A549 (cell line): Measurements from ENCODE around the gene SPARC. TPM values are rescaled to one million over a fixed set of nuclear protein-coding genes. Genes with fewer than 3 reads are reported as not detected.

ENCODE experiments used
- ATAC-seq, 2 experiments: fragments of 200-7000 bp in 1 of 2; fragments of >200 bp in 1 of 2; cut with Nextera tagmentation in 1 of 2; cut with Tn5 transposase in 1 of 2; 3 replicates each; pipeline versions ENCODE4 v1.8.0 to v1.9.1; 2018 to 2020; ENCODE audit warnings: mild to moderate bottlenecking in 1 of 2, moderate library complexity in 1 of 2
- CTCF ChIA-PET: fragments of 300-600 bp; sonication (Branson Sonifier 250); formaldehyde crosslinking; extraction: SDS; loops from one replicate; lab custom pipeline; 2021; ENCODE audit warnings: antibody characterized with exemption, inconsistent platforms; lab: Yijun Ruan, JAX
- POLR2A ChIA-PET: fragments of 350-600 bp; formaldehyde crosslinking; extraction: SDS; loops from one replicate; lab custom pipeline; 2021; ENCODE audit warnings: antibody characterized with exemption, inconsistent platforms; lab: Yijun Ruan, JAX
- DNase-seq, 2 experiments: peaks; one replicate each; pipeline versions ENCODE4 v3.0.0 to v3.0.0-alpha.2; 2011 to 2016; ENCODE audit warnings: low read depth in 1 of 2, low spot score in 1 of 2
- FAIRE-seq: peaks from 2 replicates; lab custom pipeline; 2011; peaks lifted over from hg19 to GRCh38; lab: Jason Lieb, UNC
- H3K27ac ChIP-seq, 2 experiments: fragments of >200 bp; sonication (Bioruptor Twin); formaldehyde crosslinking; 3 replicates each; pipeline ENCODE4 v1.5.1; 2016 to 2017
- H3K4me1 ChIP-seq: fragments of >200 bp; sonication (Bioruptor Twin); formaldehyde crosslinking; 3 replicates; pipeline ENCODE4 v1.6.1; 2016
- H3K4me2 ChIP-seq: fragments of >200 bp; sonication (Bioruptor Twin); formaldehyde crosslinking; 3 replicates; pipeline ENCODE4 v1.6.1; 2016
- H3K4me3 ChIP-seq: fragments of >200 bp; sonication (Bioruptor Twin); formaldehyde crosslinking; 3 replicates; pipeline ENCODE4 v1.5.1; 2016
- H3K9me3 ChIP-seq: fragments of >200 bp; sonication (Bioruptor Twin); formaldehyde crosslinking; 3 replicates; pipeline ENCODE4 v1.6.1; 2016
- BCL3 ChIP-seq: fragments of >200 bp; sonication (Bioruptor Twin); formaldehyde crosslinking; IDR thresholded peaks from 3 replicates; pipeline ENCODE4 v1.6.1; 2016
- CBX2 ChIP-seq: fragments of 200-600 bp; sonication (generic); IDR thresholded peaks from 2 replicates; pipeline ENCODE4 v1.6.1; 2016; ENCODE audit warnings: low read depth, mild to moderate bottlenecking, borderline replicate concordance
- CEBPB ChIP-seq, 2 experiments: fragments of >200 bp in 1 of 2; sonication (Bioruptor Twin) in 1 of 2; formaldehyde crosslinking in 1 of 2; IDR thresholded peaks; 2 replicates each; pipeline ENCODE4 v1.6.1; 2012 to 2016
- CHD2 ChIP-seq: fragments of 150-350 bp; IDR thresholded peaks from 2 replicates; pipeline ENCODE4 v1.6.1; 2014; ENCODE audit warnings: low read length; ENCODE audit not compliant: partially characterized antibody
- CTCF ChIP-seq: fragments of >200 bp; sonication (Bioruptor Twin); formaldehyde crosslinking; IDR thresholded peaks from 3 replicates; pipeline ENCODE4 v1.5.1; 2016
- E2F6 ChIP-seq: IDR thresholded peaks from 2 replicates; pipeline ENCODE4 v1.6.1; 2012; ENCODE audit warnings: low read depth, borderline replicate concordance
- EP300 ChIP-seq, 2 experiments: fragments of >200 bp; sonication (Bioruptor Twin); formaldehyde crosslinking; IDR thresholded peaks; 2 replicates in 1 of 2; 3 replicates in 1 of 2; pipeline ENCODE4 v1.6.1; 2016 to 2017
- GATA3 ChIP-seq: IDR thresholded peaks from 2 replicates; pipeline ENCODE4 v1.6.1; 2012; ENCODE audit warnings: borderline replicate concordance
- HES2 ChIP-seq: fragments of >200 bp; sonication (Bioruptor Twin); formaldehyde crosslinking; IDR thresholded peaks from 2 replicates; pipeline ENCODE4 v1.6.1; 2016
- HEYL ChIP-seq: fragments of 250-450 bp; sonication (Bioruptor Pico); IDR thresholded peaks from 2 replicates; pipeline ENCODE4 v1.8.0; 2021; ENCODE audit warnings: mild to moderate bottlenecking, moderate library complexity
- HMGXB4 ChIP-seq: fragments of 250-450 bp; sonication (Bioruptor Pico); IDR thresholded peaks from 2 replicates; pipeline ENCODE4 v1.5.0; 2021; ENCODE audit warnings: mild to moderate bottlenecking, moderate library complexity, borderline replicate concordance
- HOXA7 ChIP-seq: fragments of 250-450 bp; sonication (Bioruptor Pico); IDR thresholded peaks from 2 replicates; pipeline ENCODE4 v1.5.0; 2020; ENCODE audit warnings: mild to moderate bottlenecking, moderate library complexity
- HOXB5 ChIP-seq: fragments of 250-450 bp; sonication (Bioruptor Pico); IDR thresholded peaks from 2 replicates; pipeline ENCODE4 v1.5.0; 2020; ENCODE audit warnings: mild to moderate bottlenecking, moderate library complexity
- JUNB ChIP-seq: fragments of >200 bp; sonication (Bioruptor Twin); formaldehyde crosslinking; IDR thresholded peaks from 2 replicates; pipeline ENCODE4 v1.6.1; 2016
- KDM1A ChIP-seq: fragments of 200-600 bp; sonication (generic); IDR thresholded peaks from 2 replicates; pipeline ENCODE4 v1.6.1; 2016; ENCODE audit warnings: low read depth, mild to moderate bottlenecking
- KDM5A ChIP-seq: fragments of 200-600 bp; sonication (generic); IDR thresholded peaks from 2 replicates; pipeline ENCODE4 v1.6.1; 2016; ENCODE audit warnings: antibody characterized with exemption, mild to moderate bottlenecking
- MAX ChIP-seq: IDR thresholded peaks from 2 replicates; pipeline ENCODE4 v1.6.1; 2012
- NFE2L2 ChIP-seq: fragments of 150-350 bp; conservative IDR thresholded peaks from 2 replicates; pipeline ENCODE4 v1.6.1; 2014; ENCODE audit warnings: low read length
- NPAS2 ChIP-seq: fragments of 250-450 bp; sonication (Bioruptor Pico); IDR thresholded peaks from 2 replicates; pipeline ENCODE4 v1.8.0; 2022; ENCODE audit warnings: mild to moderate bottlenecking, moderate library complexity, borderline replicate concordance
- NR3C1 ChIP-seq: fragments of >200 bp; sonication (Bioruptor Twin); formaldehyde crosslinking; IDR thresholded peaks from 3 replicates; pipeline ENCODE4 v1.6.1; 2017
- POLR2A ChIP-seq: IDR thresholded peaks from 2 replicates; pipeline ENCODE4 v1.6.1; 2012; ENCODE audit warnings: mild to moderate bottlenecking, low read length
- RAD21 ChIP-seq, 2 experiments: fragments of >200 bp in 1 of 2; sonication (Bioruptor Twin) in 1 of 2; formaldehyde crosslinking in 1 of 2; IDR thresholded peaks in 1 of 2; conservative IDR thresholded peaks in 1 of 2; 2 replicates in 1 of 2; 3 replicates in 1 of 2; pipeline ENCODE4 v1.6.1; 2012 to 2018; ENCODE audit warnings: inconsistent platforms in 1 of 2
- RARB ChIP-seq: fragments of 250-450 bp; sonication (Bioruptor Pico); IDR thresholded peaks from 2 replicates; pipeline ENCODE4 v1.8.0; 2021; ENCODE audit warnings: mild to moderate bottlenecking, moderate library complexity
- RCOR1 ChIP-seq: fragments of 150-350 bp; IDR thresholded peaks from 2 replicates; pipeline ENCODE4 v1.6.1; 2014; ENCODE audit warnings: antibody characterized with exemption, low read length, low read depth
- SMC3 ChIP-seq: fragments of >200 bp; sonication (Bioruptor Twin); formaldehyde crosslinking; IDR thresholded peaks from 3 replicates; pipeline ENCODE4 v1.6.1; 2018; ENCODE audit warnings: inconsistent platforms
- TFCP2L1 ChIP-seq: fragments of 250-450 bp; sonication (Bioruptor Pico); IDR thresholded peaks from 2 replicates; pipeline ENCODE4 v1.5.0; 2021; ENCODE audit warnings: mild to moderate bottlenecking
- USF2 ChIP-seq: fragments of 450-650 bp; IDR thresholded peaks from 2 replicates; pipeline ENCODE4 v1.6.1; 2014; ENCODE audit warnings: antibody characterized with exemption
- ZC3H11A ChIP-seq: fragments of 450-650 bp; IDR thresholded peaks from 2 replicates; pipeline ENCODE4 v1.6.1; 2014; ENCODE audit warnings: antibody characterized with exemption, mild to moderate bottlenecking
- WGBS: methylation state at CpG from one replicate; pipeline ENCODE4 v1.1.6; 2017; ENCODE audit errors: missing lambda C conversion rate; 5-methylcytosine and 5-hydroxymethylcytosine counted together
- polyA plus RNA-seq, 4 experiments: library from polyadenylated mRNA; depleted of rRNA in 3 of 4; stranded (reverse); fragments of >200 nt; fragmentation: RNase III in 1 of 4; extraction: RNeasy Plus Mini Kit Qiagen cat#74134 plus additional on column Dnase treatment in 1 of 4; gene quantifications; 2 replicates in 3 of 4; 3 replicates in 1 of 4; pipeline ENCODE4 v1.2.3, GENCODE V29; 2011 to 2017

Gene SPARC
- polyA plus RNA-seq, 2 of the 4 experiments (the other 2 are of a cell fraction), result 33.8 to 45.7 TPM

- peaks cover 5% of the 10 kb centered on the region; the same call in 1 of the 3 replicates for H3K4me1 ChIP-seq
- peak overlapping the region; percentile 45 to 81; a peak in 5 of 6 replicates for H3K27ac ChIP-seq
- TF ChIP-seq NFE2L2 (no peak), JUNB (no peak), TFCP2L1 (no peak), CEBPB (IDR thresholded peaks at IDR 0.05) (0 out of 4 replicates have a peak, but pooled peaks of 1 of the 2 experiments have one; percentile 17), NR3C1 (no peak), POLR2A (no peak), KDM1A (no peak), RAD21 (conservative IDR thresholded peaks at IDR 0.05 in 1 of 2, IDR thresholded peaks at IDR 0.05 in 1 of 2) (peak; percentile 98), CHD2 (no peak), NPAS2 (no peak), MAX (no peak), SMC3 (peak; percentile 99), E2F6 (no peak), CBX2 (no peak), EP300 (IDR thresholded peaks at IDR 0.05) (no peak), RARB (CRISPR knock-in tag) (no peak), HOXA7 (CRISPR knock-in tag) (no peak), USF2 (no peak), GATA3 (no peak), ZC3H11A (no peak), BCL3 (no peak), CTCF (peak; percentile 93), HEYL (CRISPR knock-in tag) (no peak), HOXB5 (CRISPR knock-in tag) (no peak), KDM5A (no peak), HMGXB4 (CRISPR knock-in tag) (no peak), HES2 (no peak), RCOR1 (no peak)
- 21% methylated on average over 10 of the region's 10 CpGs for WGBS
- H3K9me3 ChIP-seq, result no peaks in the 10 kb centered on the region
- ATAC-seq (peak; percentile 97 to 98), DNase-seq (peak; percentile 79 to 83), FAIRE-seq (no peak)
- H3K4me3 ChIP-seq, result no peak overlapping the region
- CTCF ChIA-PET, result interaction anchor here (0.5 to 13.3 kb wide), 37 partner anchors 12 to 513 kb away, joined by 3 to 529 read pairs (median 5); partner anchors contain the start of genes ATOX1, G3BP1, SLC36A1 and SPARC
- POLR2A ChIA-PET, result interaction anchor here (0.7 to 1.1 kb wide), 4 partner anchors 40 to 112 kb away, joined by 3 to 12 read pairs (median 6); partner anchors contain the start of gene G3BP1
- peak overlapping the region; percentile 47 for H3K4me2 ChIP-seq
Measured at GRCh38 chr5:151659001-151659754, 27.5 kb downstream of the SPARC start.
